Bronchial epithelial cell (primary cell): ENCODE measurements around the gene LCN6. TPM values are rescaled to one million over a fixed set of nuclear protein-coding genes. Genes with fewer than 3 reads are reported as not detected.

Experiments
- DNase-seq: peaks from one replicate; pipeline ENCODE4 v3.0.0-alpha.2; 2010; ENCODE audit warnings: low read depth
- FAIRE-seq: peaks from 2 replicates; lab custom pipeline; 2011; peaks lifted over from hg19 to GRCh38; lab: Jason Lieb, UNC
- H3K27me3 ChIP-seq: 2 replicates; pipeline ENCODE4 v1.5.1; 2011; ENCODE audit warnings: low read length; ENCODE audit not compliant: control insufficient read depth, insufficient read depth
- H3K36me3 ChIP-seq: 2 replicates; pipeline ENCODE4 v1.5.1; 2011; ENCODE audit warnings: low read length; ENCODE audit not compliant: control insufficient read depth, insufficient read depth
- H3K4me3 ChIP-seq: 2 replicates; pipeline ENCODE4 v1.5.1; 2011; ENCODE audit warnings: mild to moderate bottlenecking, low read depth, low read length, control low read depth
- CTCF ChIP-seq: IDR thresholded peaks from 2 replicates; pipeline ENCODE4 v1.5.1; 2011; ENCODE audit warnings: mild to moderate bottlenecking, moderate library complexity, low read length, control low read depth, inconsistent platforms; ENCODE audit not compliant: insufficient read depth, severe bottlenecking
- total RNA-seq: library from RNA; depleted of rRNA; stranded (reverse); fragments of >200 nt; gene quantifications from 2 replicates; pipeline ENCODE4 v1.2.1, GENCODE V29; 2014

The LCN6 gene
- total RNA-seq, 1 donor from 2014 or later, result not detected

GRCh38 chr9:136782452-136782851, 34.1 kb upstream of the LCN6 start:
- no peak for FAIRE-seq
- no peak for TF ChIP-seq CTCF

GRCh38 chr9:136779808-136780207, 31.5 kb upstream of the LCN6 start:
- Histone ChIP-seq H3K27me3 (peaks cover 6% of the 10 kb centered on the region), H3K4me3 (no peak overlapping the region), H3K36me3 (no peaks in the 10 kb centered on the region)
- DNase-seq (no peak), FAIRE-seq (no peak)
- TF ChIP-seq CTCF, result no peak

More at GRCh38 chr9:136782452-136782851, 34.1 kb upstream of the LCN6 start:
- no peak overlapping the region for H3K4me3 ChIP-seq
- H3K27me3 ChIP-seq, result peaks cover 6% of the 10 kb centered on the region
- no peaks in the 10 kb centered on the region for H3K36me3 ChIP-seq
- no peak for DNase-seq

GRCh38 chr9:136777359-136777758, 29.0 kb upstream of the LCN6 start:
- FAIRE-seq (no peak), DNase-seq (no peak)
- no peak for TF ChIP-seq CTCF
- no peak overlapping the region for H3K4me3 ChIP-seq
- no peaks in the 10 kb centered on the region for H3K36me3 ChIP-seq
- peaks cover 6% of the 10 kb centered on the region for H3K27me3 ChIP-seq

GRCh38 chr9:136776947-136777346, 28.6 kb upstream of the LCN6 start:
- FAIRE-seq, result no peak
- TF ChIP-seq CTCF, result no peak
- no peaks in the 10 kb centered on the region for H3K36me3 ChIP-seq
- H3K27me3 ChIP-seq, result peaks cover 6% of the 10 kb centered on the region
- no peak overlapping the region for H3K4me3 ChIP-seq
- no peak for DNase-seq

GRCh38 chr9:136775191-136775590, 26.9 kb upstream of the LCN6 start:
- no peak for DNase-seq
- H3K4me3 ChIP-seq, result no peak overlapping the region
- FAIRE-seq, result no peak
- TF ChIP-seq CTCF, result no peak
- peaks cover 6% of the 10 kb centered on the region for H3K27me3 ChIP-seq
- no peaks in the 10 kb centered on the region for H3K36me3 ChIP-seq

GRCh38 chr9:136774416-136775045, 26.2 kb upstream of the LCN6 start:
- no peak for FAIRE-seq
- H3K36me3 ChIP-seq, result no peaks in the 10 kb centered on the region
- TF ChIP-seq CTCF, result no peak

More at GRCh38 chr9:136774416-136775045, 26.2 kb upstream of the LCN6 start:
- DNase-seq, result no peak
- Histone ChIP-seq H3K4me3 (no peak overlapping the region), H3K27me3 (peaks cover 5% of the 10 kb centered on the region)
